Psoas muscle (tissue), 8 donors: ENCODE results near the gene MOV10L1. TPM values are rescaled to one million over a fixed set of nuclear protein-coding genes. Genes with fewer than 3 reads are reported as not detected.

Source experiments
- ATAC-seq, 4 donors: fragments of 200-7000 bp; cut with Tn5 transposase; one replicate each; pipeline ENCODE4 v1.9.1; 2020; ENCODE audit warnings: moderate library complexity in 3 of 4, mild to moderate bottlenecking in 2 of 4
- DNase-seq, 2 donors: peaks; one replicate each; pipeline ENCODE4 v3.0.0-alpha.2; 2020
- H3K27ac ChIP-seq: fragments of 200-600 bp; one replicate; pipeline ENCODE4 v1.8.0; 2022
- H3K27me3 ChIP-seq, 3 donors: fragments of 200-600 bp in 1 of 3; one replicate each; pipeline versions ENCODE4 v1.6.1 to v1.8.0; 2013 to 2022; ENCODE audit warnings: low read length in 2 of 3, mild to moderate bottlenecking in 2 of 3, moderate library complexity in 1 of 3; ENCODE audit not compliant: insufficient read depth in 3 of 3
- H3K36me3 ChIP-seq, 2 donors: fragments of 200-600 bp in 1 of 2; one replicate each; pipeline versions ENCODE4 v1.6.1 to v1.8.0; 2013 to 2022; ENCODE audit warnings: low read depth in 1 of 2, mild to moderate bottlenecking in 1 of 2, moderate library complexity in 1 of 2; ENCODE audit not compliant: insufficient read depth in 1 of 2
- H3K4me1 ChIP-seq: fragments of 200-600 bp; one replicate; pipeline ENCODE4 v1.8.0; 2022
- H3K4me3 ChIP-seq: fragments of 200-600 bp; one replicate; pipeline ENCODE4 v1.8.0; 2022; ENCODE audit warnings: mild to moderate bottlenecking
- H3K9me3 ChIP-seq: fragments of 200-600 bp; one replicate; pipeline ENCODE4 v1.8.0; 2022
- WGBS, 3 donors: extraction: QIAGEN DNeasy Blood & Tissue Kit; methylation state at CpG; one replicate each; pipeline versions ENCODE4 v1.1.6 to v1.1.7; 2013; 5-methylcytosine and 5-hydroxymethylcytosine counted together
- intact Hi-C, 2 donors: fragments of 100-400 bp; cut with DNase I; formaldehyde crosslinking; loops; one replicate each; pipeline versions ENCODE4 v1.11.0 to v1.14.2; 2022
- polyA plus RNA-seq, 3 donors: library from polyadenylated mRNA; stranded (reverse); fragments of 200-250 nt; gene quantifications; one replicate each; pipeline ENCODE4 v1.2.3, GENCODE V29; 2013
- total RNA-seq, 4 donors: library from RNA; stranded (reverse); fragmentation: NEBNext Ultra II Directional in 2 of 4; extraction: Animal tissue kit (Norgen Biotek cat#: 25700) in 2 of 4; gene quantifications; one replicate each; pipeline versions ENCODE4 v1.2.1 to v1.2.4, GENCODE V29; 2021 to 2023
- TF ChIP-seq, protein P1 (sequence below): fragments of 200-600 bp; IDR thresholded peaks from one replicate; pipeline ENCODE4 v1.8.0; 2022; ENCODE audit warnings: antibody characterized with exemption
- donor health status: healthy with polysubstance abuse.
- donor health status: DM: no; HTN: no; CAD: no; lungs with moderate emphysema.
- donor health status: Bipolar disorder and iron deficiency.
- donor health status: healthy.
- donor health status: DM: yes; HTN: yes; CAD: no.
- donor health status: DM: no; HTN: no; CAD: no.
- donor health status: DM: no; HTN: no; CAD: no.
- donor health status: DM: yes; HTN: yes; CAD: no.

The MOV10L1 gene
- total and polyA plus RNA-seq, 7 donors, result 0.05 to 0.39 (median 0.07) TPM; not detected in 4

GRCh38 chr22:50061824-50062355, 27.9 kb upstream of the MOV10L1 start:
- Histone ChIP-seq H3K9me3 (no peaks in the 10 kb centered on the region), H3K4me1 (peaks cover 3% of the 10 kb centered on the region), H3K27ac (no peak overlapping the region), H3K4me3 (no peak overlapping the region), H3K27me3 (peaks cover 0 to 52% (median 36%) of the 10 kb centered on the region in 3 donors), H3K36me3 (no peaks in the 10 kb centered on the region)
- DNase-seq (no peak), ATAC-seq (no peak)
- WGBS, 3 donors, result 66 to 71% (median 71%) methylated on average over 16 to 17 of the region's 17 CpGs
- intact Hi-C loops, result no loop called here
- TF ChIP-seq, protein P1, sequence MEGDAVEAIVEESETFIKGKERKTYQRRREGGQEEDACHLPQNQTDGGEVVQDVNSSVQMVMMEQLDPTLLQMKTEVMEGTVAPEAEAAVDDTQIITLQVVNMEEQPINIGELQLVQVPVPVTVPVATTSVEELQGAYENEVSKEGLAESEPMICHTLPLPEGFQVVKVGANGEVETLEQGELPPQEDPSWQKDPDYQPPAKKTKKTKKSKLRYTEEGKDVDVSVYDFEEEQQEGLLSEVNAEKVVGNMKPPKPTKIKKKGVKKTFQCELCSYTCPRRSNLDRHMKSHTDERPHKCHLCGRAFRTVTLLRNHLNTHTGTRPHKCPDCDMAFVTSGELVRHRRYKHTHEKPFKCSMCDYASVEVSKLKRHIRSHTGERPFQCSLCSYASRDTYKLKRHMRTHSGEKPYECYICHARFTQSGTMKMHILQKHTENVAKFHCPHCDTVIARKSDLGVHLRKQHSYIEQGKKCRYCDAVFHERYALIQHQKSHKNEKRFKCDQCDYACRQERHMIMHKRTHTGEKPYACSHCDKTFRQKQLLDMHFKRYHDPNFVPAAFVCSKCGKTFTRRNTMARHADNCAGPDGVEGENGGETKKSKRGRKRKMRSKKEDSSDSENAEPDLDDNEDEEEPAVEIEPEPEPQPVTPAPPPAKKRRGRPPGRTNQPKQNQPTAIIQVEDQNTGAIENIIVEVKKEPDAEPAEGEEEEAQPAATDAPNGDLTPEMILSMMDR, result no peak

GRCh38 chr22:50062509-50063135, 27.2 kb upstream of the MOV10L1 start:
- Histone ChIP-seq H3K4me3 (no peak overlapping the region), H3K4me1 (peaks cover 3% of the 10 kb centered on the region), H3K27me3 (peaks cover 0 to 52% (median 33%) of the 10 kb centered on the region in 3 donors), H3K36me3 (no peaks in the 10 kb centered on the region), H3K9me3 (no peaks in the 10 kb centered on the region), H3K27ac (no peak overlapping the region)
- TF ChIP-seq, protein P1, result no peak
- no peak for DNase-seq
- 85 to 89% (median 88%) methylated on average over 17 to 19 of the region's 19 CpGs for WGBS, 3 donors
- ATAC-seq, result no peak
- intact Hi-C loops, result no loop called here

DNA sequence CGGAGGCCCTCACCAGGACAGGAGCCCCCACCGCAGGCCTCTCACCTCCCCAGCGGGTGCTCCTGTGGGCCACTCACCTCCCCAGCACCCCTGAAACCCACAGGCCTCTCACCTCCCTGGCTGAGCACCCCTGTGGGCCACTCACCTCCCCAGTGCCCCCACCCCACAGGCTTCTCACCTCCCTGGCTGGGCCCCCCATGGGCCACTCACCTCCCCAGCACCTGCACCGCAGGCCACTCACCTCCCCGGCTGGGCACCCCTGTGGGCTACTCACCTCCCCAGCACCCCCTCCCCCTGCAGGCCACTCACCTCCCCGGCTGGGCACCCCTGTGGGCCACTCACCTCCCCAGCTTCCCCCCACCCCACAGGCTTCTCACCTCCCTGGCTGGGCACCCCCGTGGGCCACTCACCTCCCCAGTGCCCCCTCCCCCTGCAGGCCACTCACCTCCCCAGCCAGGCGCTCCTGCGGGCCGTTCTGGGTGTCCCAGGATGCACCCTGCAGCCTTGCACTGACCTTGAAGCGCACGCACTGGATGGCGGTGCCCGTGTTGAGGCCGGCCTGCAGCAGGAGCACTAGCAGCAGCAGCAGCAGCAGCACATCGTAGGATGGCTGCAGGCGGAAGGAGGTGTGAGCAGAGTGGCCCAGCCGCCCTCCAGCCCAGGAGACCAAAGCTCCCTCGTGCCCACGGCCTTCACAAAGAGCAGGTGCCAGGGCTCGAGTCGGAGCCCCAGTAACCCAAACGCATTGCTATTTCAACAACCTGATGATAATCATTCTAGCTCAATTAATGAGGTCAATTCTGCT, 26.0 kb upstream of the MOV10L1 start:
- Histone ChIP-seq H3K36me3 (no peaks in the 10 kb centered on the region), H3K4me3 (no peak overlapping the region), H3K27ac (no peak overlapping the region), H3K4me1 (peaks cover under 1% of the 10 kb centered on the region), H3K9me3 (no peaks in the 10 kb centered on the region), H3K27me3 (peaks cover 0 to 45% (median 27%) of the 10 kb centered on the region in 3 donors)
- WGBS, 3 donors, result 71 to 81% (median 77%) methylated on average over 23 of the region's 23 CpGs
- intact Hi-C loops, result no loop called here
- TF ChIP-seq, protein P1, result no peak
- ATAC-seq (no peak), DNase-seq (no peak)

- ATAC-seq (no peak), DNase-seq (no peak)
- Histone ChIP-seq H3K27ac (no peak overlapping the region), H3K4me1 (no peaks in the 10 kb centered on the region), H3K4me3 (no peak overlapping the region), H3K36me3 (no peaks in the 10 kb centered on the region), H3K27me3 (peaks cover 0 to 39% (median 24%) of the 10 kb centered on the region in 3 donors), H3K9me3 (no peaks in the 10 kb centered on the region)
- 52 to 54% (median 54%) methylated on average over 18 of the region's 18 CpGs for WGBS, 3 donors
- TF ChIP-seq, protein P1, result no peak
- intact Hi-C loops, result no loop called here
Observed at GRCh38 chr22:50064453-50064852, 25.4 kb upstream of the MOV10L1 start.
